Smooth muscle cell (in vitro differentiated cells): ENCODE measurements around the gene IRGQ. TPM values are rescaled to one million over a fixed set of nuclear protein-coding genes. Genes with fewer than 3 reads are reported as not detected.

Experiments used
- DNase-seq: peaks from one replicate; lab custom pipeline; 2025; ENCODE audit not compliant: unreplicated experiment; lab: John Stamatoyannopoulos, UW
- H2AFZ ChIP-seq: fragments of 200-600 bp; sonication (generic); 2 replicates; pipeline ENCODE4 v1.6.0; 2016; ENCODE audit warnings: antibody characterized with exemption, low read depth, mild to moderate bottlenecking
- H3F3A ChIP-seq: fragments of 200-600 bp; sonication (generic); 2 replicates; pipeline ENCODE4 v1.6.0; 2017; ENCODE audit warnings: antibody characterized with exemption, low read depth
- H3K27ac ChIP-seq: fragments of 200-600 bp; sonication (generic); 2 replicates; pipeline ENCODE4 v1.5.1; 2016; ENCODE audit warnings: low read depth, mild to moderate bottlenecking
- H3K27me3 ChIP-seq: fragments of 200-600 bp; sonication (generic); 2 replicates; pipeline ENCODE4 v1.6.1; 2016; ENCODE audit warnings: low read depth, mild to moderate bottlenecking
- H3K36me3 ChIP-seq: fragments of 200-600 bp; sonication (generic); 2 replicates; pipeline ENCODE4 v1.5.1; 2016; ENCODE audit warnings: low read depth
- H3K4me1 ChIP-seq: fragments of 200-600 bp; sonication (generic); 2 replicates; pipeline ENCODE4 v1.5.1; 2016; ENCODE audit warnings: low read depth
- H3K4me2 ChIP-seq: fragments of 200-600 bp; sonication (generic); 2 replicates; pipeline ENCODE4 v1.6.0; 2016; ENCODE audit warnings: mild to moderate bottlenecking
- H3K4me3 ChIP-seq: fragments of 200-600 bp; sonication (generic); 2 replicates; pipeline ENCODE4 v1.5.1; 2016; ENCODE audit warnings: mild to moderate bottlenecking
- H3K79me2 ChIP-seq: fragments of 200-600 bp; sonication (generic); 2 replicates; pipeline ENCODE4 v1.6.0; 2016; ENCODE audit warnings: low read depth, mild to moderate bottlenecking
- H3K9ac ChIP-seq: fragments of 200-600 bp; sonication (generic); 2 replicates; pipeline ENCODE4 v1.6.0; 2016; ENCODE audit warnings: low read depth
- H3K9me3 ChIP-seq: fragments of 200-600 bp; sonication (generic); replicated peaks from 2 replicates; pipeline ENCODE4 v1.5.1; 2016; ENCODE audit warnings: low read depth
- H4K20me1 ChIP-seq: fragments of 200-600 bp; sonication (generic); 2 replicates; pipeline ENCODE4 v1.6.0; 2016; ENCODE audit warnings: low read depth
- CTCF ChIP-seq: fragments of 200-600 bp; sonication (generic); IDR thresholded peaks from 2 replicates; pipeline ENCODE4 v1.5.1; 2017; ENCODE audit warnings: borderline replicate concordance, mild to moderate bottlenecking, antibody characterized with exemption; ENCODE audit not compliant: insufficient read depth, poor library complexity, severe bottlenecking
- WGBS: methylation state at CpG from one replicate; pipeline ENCODE4 v1.1.7; 2016; ENCODE audit warnings: low lambda C conversion rate; 5-methylcytosine and 5-hydroxymethylcytosine counted together
- polyA plus RNA-seq: library from polyadenylated mRNA; unstranded; fragments of >200 nt; fragmentation: Nextera tagmentation; extraction: Ambion mirVana; gene quantifications from 2 replicates; pipeline ENCODE4 v1.2.1, GENCODE V29; 2016
- total RNA-seq: library from RNA; depleted of rRNA; stranded (reverse); fragments of >200 nt; gene quantifications from 2 replicates; pipeline ENCODE4 v1.2.3, GENCODE V29; 2014

Gene IRGQ
- total and polyA plus RNA-seq, 2 experiments from 2014 or later = 13.1 TPM

GRCh38 chr19:43563816-43564457, 32.0 kb downstream of the IRGQ start:
- Histone ChIP-seq H3K4me3 (no peak overlapping the region), H3K9me3 (no peaks in the 10 kb centered on the region), H3K36me3 (no peaks in the 10 kb centered on the region), H3K27me3 (no peaks in the 10 kb centered on the region), H2AFZ (no peak overlapping the region), H4K20me1 (no peaks in the 10 kb centered on the region), H3K4me1 (no peaks in the 10 kb centered on the region), H3K4me2 (no peak overlapping the region), H3K9ac (no peak overlapping the region), H3K79me2 (no peaks in the 10 kb centered on the region), H3F3A (no peaks in the 10 kb centered on the region), H3K27ac (no peak overlapping the region)
- DNase-seq = no peak
- no peak for TF ChIP-seq CTCF
- 91% methylated on average over 10 of the region's 10 CpGs for WGBS

- Histone ChIP-seq H3K27me3 (no peaks in the 10 kb centered on the region), H3K9ac (no peak overlapping the region), H3K4me2 (no peak overlapping the region), H3K4me1 (no peaks in the 10 kb centered on the region), H2AFZ (no peak overlapping the region), H3K4me3 (no peak overlapping the region), H3K79me2 (no peaks in the 10 kb centered on the region), H4K20me1 (no peaks in the 10 kb centered on the region), H3K9me3 (no peaks in the 10 kb centered on the region), H3F3A (no peaks in the 10 kb centered on the region), H3K27ac (no peak overlapping the region), H3K36me3 (no peaks in the 10 kb centered on the region)
- TF ChIP-seq CTCF = no peak
- no peak for DNase-seq
- 74% methylated on average over 14 of the region's 14 CpGs for WGBS
These were observed 33.2 kb downstream of the IRGQ start for GRCh38 chr19:43562698-43563241.

GRCh38 chr19:43562226-43562697, 33.7 kb downstream of the IRGQ start:
- WGBS = 96% methylated on average over 6 of the region's 6 CpGs
- Histone ChIP-seq H3K27ac (no peak overlapping the region), H3K79me2 (no peaks in the 10 kb centered on the region), H2AFZ (no peak overlapping the region), H3K9me3 (no peaks in the 10 kb centered on the region), H3F3A (no peaks in the 10 kb centered on the region), H3K27me3 (no peaks in the 10 kb centered on the region), H3K4me1 (no peaks in the 10 kb centered on the region), H3K4me2 (no peak overlapping the region), H3K4me3 (no peak overlapping the region), H4K20me1 (no peaks in the 10 kb centered on the region), H3K9ac (no peak overlapping the region), H3K36me3 (no peaks in the 10 kb centered on the region)
- TF ChIP-seq CTCF = no peak
- no peak for DNase-seq
